A673 (cell line): ENCODE results near the gene GABRA4. TPM values are rescaled to one million over a fixed set of nuclear protein-coding genes. Genes with fewer than 3 reads are reported as not detected.

Experiments used
- BruUV-seq: library from RNA; stranded (reverse); fragments of 400-500 nt; replicated peaks from 2 replicates; lab custom pipeline; 2021; lab: Mats Ljungman, UMichigan
- CTCF ChIA-PET: fragments of 300-600 bp; sonication (Branson Sonifier 250); formaldehyde crosslinking; loops from one replicate; lab custom pipeline; 2022; ENCODE audit warnings: antibody characterized with exemption; lab: Charles Lee
- POLR2A ChIA-PET: fragments of 300-600 bp; sonication (Branson Sonifier 250); formaldehyde crosslinking; loops from one replicate; lab custom pipeline; 2022; ENCODE audit warnings: antibody characterized with exemption; ENCODE audit not compliant: low non-redundant PET; lab: Charles Lee
- DNase-seq: peaks from one replicate; pipeline ENCODE4 v3.0.0-alpha.2; 2015; ENCODE audit warnings: low spot score
- H3K27ac ChIP-seq: fragments of 200-600 bp; sonication (generic); 2 replicates; pipeline ENCODE4 v1.5.1; 2016; ENCODE audit warnings: mixed run types, low read depth, mild to moderate bottlenecking, mixed read lengths, antibody characterized with exemption, low read length; ENCODE audit not compliant: poor library complexity, severe bottlenecking
- H3K27me3 ChIP-seq: fragments of 200-600 bp; sonication (generic); replicated peaks from 2 replicates; pipeline ENCODE4 v1.6.1; 2017; ENCODE audit warnings: mixed run types, low read depth, mild to moderate bottlenecking, mixed read lengths, antibody characterized with exemption, low read length; ENCODE audit not compliant: insufficient read depth, poor library complexity
- H3K36me3 ChIP-seq: fragments of 200-600 bp; sonication (generic); 2 replicates; pipeline ENCODE4 v1.6.1; 2016; ENCODE audit warnings: mixed run types, mild to moderate bottlenecking, mixed read lengths, antibody characterized with exemption, low read length; ENCODE audit not compliant: insufficient read depth, poor library complexity, severe bottlenecking
- H3K4me1 ChIP-seq: fragments of 200-600 bp; sonication (generic); 2 replicates; pipeline ENCODE4 v1.6.1; 2017; ENCODE audit warnings: mixed run types, mild to moderate bottlenecking, mixed read lengths, antibody characterized with exemption, low read length; ENCODE audit not compliant: insufficient read depth, poor library complexity, severe bottlenecking
- H3K4me3 ChIP-seq: fragments of 200-600 bp; sonication (generic); 2 replicates; pipeline ENCODE4 v1.5.1; 2016; ENCODE audit warnings: low read depth, mixed run types, mild to moderate bottlenecking, mixed read lengths, low read length; ENCODE audit not compliant: poor library complexity, severe bottlenecking
- H3K9me3 ChIP-seq: fragments of 200-600 bp; sonication (generic); 2 replicates; pipeline ENCODE4 v1.6.1; 2016; ENCODE audit warnings: mixed run types, low read depth, mild to moderate bottlenecking, mixed read lengths, antibody characterized with exemption, low read length; ENCODE audit not compliant: poor library complexity, severe bottlenecking
- EZH2 ChIP-seq: fragments of 200-600 bp; sonication (generic); IDR thresholded peaks from 2 replicates; pipeline ENCODE4 v1.6.1; 2017; ENCODE audit warnings: borderline replicate concordance, low read depth, mild to moderate bottlenecking, mixed read lengths, antibody characterized with exemption, low read length; ENCODE audit not compliant: poor library complexity, severe bottlenecking
- intact Hi-C: fragments of 100-400 bp; cut with micrococcal nuclease; formaldehyde crosslinking; loops from one replicate; pipeline ENCODE4 v1.10.0; 2022; ENCODE audit not compliant: unreplicated experiment
- total RNA-seq: library from RNA; stranded (reverse); gene quantifications from 2 replicates; pipeline ENCODE4 v1.2.3, GENCODE V29; 2021
- TF ChIP-seq, protein P1 (sequence below): fragments of 300-800, 200-600 bp; sonication (generic); conservative IDR thresholded peaks from 2 replicates; pipeline ENCODE4 v1.5.1; 2017; ENCODE audit warnings: low read depth, mild to moderate bottlenecking, antibody characterized with exemption, low read length, moderate library complexity, mixed read lengths

GABRA4 gene
- total RNA-seq, 1 experiment from 2014 or later = 0.58 TPM

DNA sequence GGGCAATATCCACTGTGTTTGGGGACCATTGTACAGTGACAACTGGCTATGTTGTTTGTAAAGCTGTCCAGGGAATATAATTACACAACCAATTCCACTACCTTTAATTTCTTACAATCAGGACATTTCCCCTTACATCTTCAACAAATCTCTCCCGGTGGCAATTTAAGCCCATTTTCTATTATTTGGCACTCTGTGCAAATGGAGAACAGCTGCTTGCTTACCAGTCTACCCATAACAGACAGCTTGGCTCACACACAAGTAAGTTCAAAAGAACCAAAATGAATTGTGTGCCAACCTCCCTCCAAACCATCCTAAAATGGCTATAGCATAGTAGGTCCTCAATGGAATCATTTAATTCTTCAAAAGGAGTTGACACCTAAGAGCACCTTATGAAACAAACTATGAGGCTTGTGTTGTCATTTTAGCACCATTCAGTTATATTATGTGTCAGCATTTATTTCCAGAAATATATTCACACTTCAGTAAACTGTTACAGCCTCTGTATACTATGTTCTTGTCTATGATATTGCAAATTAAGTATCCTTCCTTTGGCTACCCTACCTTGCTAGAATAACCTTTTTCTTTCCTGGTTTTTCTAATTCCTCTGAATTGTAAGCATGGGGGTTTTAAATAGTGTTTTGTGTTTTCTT, 18.4 kb downstream of the GABRA4 start:
- Histone ChIP-seq H3K36me3 (no peaks in the 10 kb centered on the region), H3K27me3 (no peaks in the 10 kb centered on the region), H3K9me3 (no peaks in the 10 kb centered on the region), H3K4me1 (no peaks in the 10 kb centered on the region), H3K27ac (no peak overlapping the region), H3K4me3 (no peak overlapping the region)
- no peak for DNase-seq
- ChIA-PET POLR2A (no interaction called here), CTCF (no interaction called here)
- TF ChIP-seq EZH2 = no peak
- TF ChIP-seq, protein P1, sequence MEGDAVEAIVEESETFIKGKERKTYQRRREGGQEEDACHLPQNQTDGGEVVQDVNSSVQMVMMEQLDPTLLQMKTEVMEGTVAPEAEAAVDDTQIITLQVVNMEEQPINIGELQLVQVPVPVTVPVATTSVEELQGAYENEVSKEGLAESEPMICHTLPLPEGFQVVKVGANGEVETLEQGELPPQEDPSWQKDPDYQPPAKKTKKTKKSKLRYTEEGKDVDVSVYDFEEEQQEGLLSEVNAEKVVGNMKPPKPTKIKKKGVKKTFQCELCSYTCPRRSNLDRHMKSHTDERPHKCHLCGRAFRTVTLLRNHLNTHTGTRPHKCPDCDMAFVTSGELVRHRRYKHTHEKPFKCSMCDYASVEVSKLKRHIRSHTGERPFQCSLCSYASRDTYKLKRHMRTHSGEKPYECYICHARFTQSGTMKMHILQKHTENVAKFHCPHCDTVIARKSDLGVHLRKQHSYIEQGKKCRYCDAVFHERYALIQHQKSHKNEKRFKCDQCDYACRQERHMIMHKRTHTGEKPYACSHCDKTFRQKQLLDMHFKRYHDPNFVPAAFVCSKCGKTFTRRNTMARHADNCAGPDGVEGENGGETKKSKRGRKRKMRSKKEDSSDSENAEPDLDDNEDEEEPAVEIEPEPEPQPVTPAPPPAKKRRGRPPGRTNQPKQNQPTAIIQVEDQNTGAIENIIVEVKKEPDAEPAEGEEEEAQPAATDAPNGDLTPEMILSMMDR = no peak
- BruUV-seq = no TSS peak
- intact Hi-C loops = no loop called here

DNA sequence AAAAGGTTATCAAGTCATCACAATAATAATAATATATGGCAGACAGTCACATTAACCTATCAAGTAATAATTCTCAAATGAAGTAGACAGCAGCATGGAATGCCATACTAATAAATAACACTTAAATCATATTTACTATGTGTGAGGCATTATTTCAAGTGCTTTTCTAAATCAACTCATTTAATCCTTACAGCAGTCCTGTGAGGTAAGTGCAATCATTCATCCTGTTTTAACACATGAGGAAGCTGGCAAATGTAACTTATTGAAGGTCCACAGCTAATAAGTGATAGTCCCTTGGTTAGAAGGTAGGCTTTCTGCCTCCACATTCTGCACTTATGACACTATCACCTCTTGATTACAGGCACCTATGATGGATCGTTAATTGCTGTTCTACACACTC, 24.5 kb downstream of the GABRA4 start:
- ChIA-PET CTCF (no interaction called here), POLR2A (no interaction called here)
- intact Hi-C loops = no loop called here
- DNase-seq = no peak
- no TSS peak for BruUV-seq
- no peak for TF ChIP-seq EZH2
- TF ChIP-seq, protein P1 = no peak
- no peaks in the 10 kb centered on the region for H3K4me1 ChIP-seq
- no peaks in the 10 kb centered on the region for H3K36me3 ChIP-seq
- H3K9me3 ChIP-seq = no peaks in the 10 kb centered on the region
- H3K4me3 ChIP-seq = no peak overlapping the region
- H3K27me3 ChIP-seq = no peaks in the 10 kb centered on the region
- H3K27ac ChIP-seq = no peak overlapping the region

DNA sequence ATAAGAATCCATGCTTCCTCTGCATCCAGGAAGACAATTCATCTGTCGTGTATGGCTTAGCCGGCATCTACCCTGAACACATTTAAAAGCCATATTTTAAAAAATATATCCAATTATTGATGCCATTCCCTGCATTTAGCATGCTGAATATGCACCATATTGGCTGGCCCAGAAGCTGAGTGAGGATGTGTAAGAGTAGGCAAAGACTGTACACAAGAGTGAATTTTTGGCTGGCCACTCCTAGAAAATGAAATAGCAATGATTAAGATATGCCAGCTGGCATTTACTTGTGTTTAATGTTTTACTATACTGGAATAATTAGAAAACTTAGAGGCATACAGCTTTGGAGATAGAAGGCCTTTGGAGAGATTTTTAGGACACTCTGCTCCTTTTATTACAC, 25.8 kb downstream of the GABRA4 start:
- no TSS peak for BruUV-seq
- no peaks in the 10 kb centered on the region for H3K9me3 ChIP-seq
- no peak overlapping the region for H3K27ac ChIP-seq
- DNase-seq = no peak
- H3K36me3 ChIP-seq = no peaks in the 10 kb centered on the region
- TF ChIP-seq, protein P1 = no peak
- TF ChIP-seq EZH2 = no peak
- no peaks in the 10 kb centered on the region for H3K27me3 ChIP-seq
- ChIA-PET CTCF (no interaction called here), POLR2A (no interaction called here)
- no peak overlapping the region for H3K4me3 ChIP-seq
- intact Hi-C loops = no loop called here
- no peaks in the 10 kb centered on the region for H3K4me1 ChIP-seq
